Activated CD4-positive, CD25-positive, alpha-beta regulatory T cell treated with anti-CD3 and anti-CD28 coated beads, Interleukin-2, amount 50 U/mL, for 16 hours (primary cell): Measurements from ENCODE around the gene SEMA3C.

Source experiments
- DNase-seq: peaks from one replicate; pipeline ENCODE4 v3.0.0-alpha.2; 2020; ENCODE audit warnings: low read depth, low spot score

Gene SEMA3C

DNA sequence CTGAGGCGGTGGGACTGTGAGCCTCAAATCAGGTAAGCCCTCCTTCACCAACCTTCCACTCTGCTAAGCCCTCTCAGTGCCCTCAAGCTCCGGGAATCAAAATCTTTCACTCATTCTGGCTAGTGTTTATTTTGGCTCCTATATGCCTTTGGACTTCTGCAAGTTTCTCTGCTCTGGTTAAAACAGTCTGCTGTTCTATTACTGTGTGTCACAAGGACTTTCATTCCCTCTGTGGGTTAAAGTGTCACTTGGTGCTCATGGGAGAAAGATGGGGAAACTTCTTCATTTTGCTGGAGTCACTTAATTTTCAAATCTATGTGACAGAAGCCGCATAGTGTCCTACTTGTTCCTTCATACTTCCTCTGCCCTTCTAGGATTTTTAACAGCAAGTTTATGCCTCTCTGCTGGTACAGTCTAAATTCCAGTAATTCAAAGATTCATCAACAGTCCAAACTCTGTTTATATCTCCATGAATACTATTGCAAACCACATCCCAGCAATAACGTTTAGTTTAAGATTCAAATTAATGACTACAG lies 219.1 kb downstream of the SEMA3C start:
- no peak for DNase-seq

DNA sequence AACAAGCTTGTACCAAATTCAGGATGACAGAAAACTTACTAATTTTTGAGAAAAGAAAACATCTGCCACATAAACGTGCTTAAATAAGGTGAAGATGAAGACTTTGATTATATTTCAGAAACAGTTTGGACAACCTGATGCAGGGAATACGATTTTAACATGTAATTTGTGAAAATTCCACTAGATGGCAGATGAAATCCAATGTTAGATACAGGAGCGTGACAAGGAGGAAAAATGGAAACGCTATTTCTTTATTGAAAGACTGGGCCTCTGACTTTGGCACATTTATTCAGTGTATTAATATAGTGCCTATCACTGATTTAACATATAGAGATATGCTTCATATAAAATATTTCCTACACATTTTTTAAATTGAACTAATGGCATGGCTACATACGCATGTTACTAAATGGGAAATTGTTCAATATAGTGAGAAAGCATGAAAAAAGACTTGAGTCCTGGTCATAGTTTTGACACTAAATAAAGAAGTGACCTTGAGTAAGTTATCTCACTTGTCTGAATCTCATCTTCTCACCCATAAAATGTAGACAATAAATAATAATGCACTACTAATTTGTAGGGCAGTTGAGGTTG lies 219.7 kb downstream of the SEMA3C start:
- no peak for DNase-seq
